BLaER1 treated with 17β-estradiol and CSF1 and Interleukin-3, amounts not matched to agents 10 nM and 100 nM (cell line): ENCODE measurements around the gene DNMT3A.
A peak's percentile ranks its signal among the peaks of the same experiment; 100 is the strongest.

ENCODE experiments used
- H3K27ac ChIP-seq, 11 experiments: shearing (Covaris generic); formaldehyde crosslinking; 2 replicates each; pipeline ENCODE4 v1.8.1; 2022
- H3K27me3 ChIP-seq, 11 experiments: shearing (Covaris generic); formaldehyde crosslinking; 2 replicates each; pipeline ENCODE4 v1.8.1; 2022
- H3K36me3 ChIP-seq, 11 experiments: shearing (Covaris generic); formaldehyde crosslinking; 2 replicates each; pipeline ENCODE4 v1.8.1; 2022
- H3K4me1 ChIP-seq, 10 experiments: shearing (Covaris generic); formaldehyde crosslinking; 2 replicates each; pipeline ENCODE4 v1.8.1; 2022
- H3K4me2 ChIP-seq, 11 experiments: shearing (Covaris generic); formaldehyde crosslinking; 2 replicates each; pipeline ENCODE4 v1.8.1; 2022
- H3K4me3 ChIP-seq, 10 experiments: shearing (Covaris generic); formaldehyde crosslinking; 2 replicates each; pipeline ENCODE4 v1.8.1; 2022
- H3K9ac ChIP-seq, 11 experiments: shearing (Covaris generic); formaldehyde crosslinking; 2 replicates each; pipeline ENCODE4 v1.8.1; 2022
- H3K9me3 ChIP-seq, 11 experiments: shearing (Covaris generic); formaldehyde crosslinking; replicated peaks in 1 of 11; 2 replicates each; pipeline ENCODE4 v1.8.1; 2022
- H4K20me1 ChIP-seq, 11 experiments: shearing (Covaris generic); formaldehyde crosslinking; 2 replicates each; pipeline ENCODE4 v1.8.1; 2022
- Cebpa-rat ChIP-seq, 11 experiments: shearing (Covaris generic); IDR thresholded peaks; 2 replicates each; pipeline ENCODE4 v1.8.1; 2022

Gene DNMT3A

DNA sequence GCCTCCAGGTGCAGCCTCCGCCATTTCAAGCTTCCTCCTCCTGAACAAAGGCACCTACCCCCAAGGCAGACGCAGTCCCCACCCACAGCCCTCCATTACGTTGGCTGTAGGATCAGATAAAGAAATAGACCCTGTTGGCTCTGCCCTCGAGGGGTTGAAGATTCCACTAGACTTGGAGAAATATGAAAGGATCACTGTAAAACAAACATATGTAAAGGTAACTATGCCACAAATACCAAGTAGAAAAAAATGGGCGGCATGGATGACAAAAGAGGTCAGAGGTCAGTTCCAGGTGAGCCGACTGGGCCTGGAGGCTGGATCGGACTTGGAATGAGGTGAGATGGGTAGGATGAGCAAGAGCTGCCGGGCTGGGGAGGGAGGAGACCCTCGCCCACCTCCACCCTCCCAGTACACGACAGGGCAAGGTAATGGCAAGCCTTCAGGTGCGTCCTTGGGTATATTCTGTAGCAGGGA is 88.5 kb downstream of the DNMT3A start:
- Histone ChIP-seq H3K27ac (peak overlapping the region in 9 of 11 experiments; percentile 90 to 100 (median 98); a peak in 14 of 22 replicates), H3K4me2 (peak overlapping the region; percentile 71 to 100 (median 79)), H3K9me3 (no peaks in the 10 kb centered on the region), H3K27me3 (no peaks in the 10 kb centered on the region), H3K9ac (peak overlapping the region in 9 of 11 experiments; percentile 88 to 100 (median 99); a peak in 14 of 22 replicates), H3K36me3 (peaks cover 29 to 66% (median 52%) of the 10 kb centered on the region in 11 experiments), H3K4me3 (peak overlapping the region in 3 of 10 experiments; percentile 69 to 83 (median 82); a peak in 4 of 20 replicates), H3K4me1 (peaks cover 16 to 55% (median 43%) of the 10 kb centered on the region in 10 experiments), H4K20me1 (peaks cover 0 to 26% (median 23%) of the 10 kb centered on the region in 11 experiments; a peak in 13 of 22 replicates)
- no peak for TF ChIP-seq Cebpa-rat (IDR thresholded peaks at IDR 0.05)

DNA sequence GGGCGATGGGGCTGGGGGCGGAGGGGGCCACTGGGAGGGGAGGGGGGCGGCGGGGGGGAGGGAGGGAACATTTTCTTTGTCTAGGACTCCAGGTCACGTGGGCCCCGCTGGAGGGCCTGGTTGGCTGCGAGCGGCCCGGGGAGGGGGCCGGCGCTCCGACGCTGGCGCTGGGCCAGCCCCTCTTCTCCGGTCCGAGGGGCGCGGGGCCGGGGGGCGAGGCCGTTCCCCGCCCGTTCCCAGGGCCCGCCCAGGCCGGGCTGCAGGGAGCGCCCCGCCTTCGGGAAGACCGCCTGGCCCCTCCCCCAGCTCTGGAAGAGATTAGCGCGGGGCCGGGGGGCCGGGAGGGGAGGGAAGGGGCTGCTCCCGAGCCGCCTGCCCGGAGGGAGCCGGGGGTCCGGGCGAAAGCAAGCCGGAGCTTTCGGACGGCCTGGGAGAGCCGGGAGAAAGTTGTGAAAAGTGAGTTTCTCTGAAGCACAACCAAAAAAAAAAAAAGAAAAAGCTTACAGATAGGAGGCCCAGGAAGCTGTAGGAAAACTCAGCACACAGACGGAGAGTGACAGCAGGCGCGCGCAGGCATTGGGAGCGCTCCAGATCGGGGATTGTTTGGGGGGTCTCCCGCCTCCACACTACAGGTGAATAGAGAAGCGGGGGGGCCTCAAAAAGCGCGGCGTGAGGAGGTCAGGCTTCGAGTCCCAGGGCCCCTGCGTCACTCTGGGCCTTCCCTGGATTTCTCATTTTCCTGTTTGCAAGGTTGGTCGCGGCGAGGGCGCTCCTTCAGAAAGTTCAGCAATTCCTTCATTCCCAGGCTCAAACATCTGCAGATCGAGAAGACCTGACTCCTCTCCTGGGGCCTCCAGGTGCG is 89.2 kb downstream of the DNMT3A start:
- Histone ChIP-seq H3K27me3 (no peaks in the 10 kb centered on the region), H3K27ac (peak overlapping the region; percentile 61 to 100 (median 98); a peak in 21 of 22 replicates), H3K9ac (peak overlapping the region; percentile 84 to 100 (median 98)), H4K20me1 (peaks cover 0 to 33% (median 29%) of the 10 kb centered on the region in 11 experiments; a peak in 16 of 22 replicates), H3K36me3 (peaks cover 30 to 66% (median 52%) of the 10 kb centered on the region in 11 experiments), H3K4me2 (peak overlapping the region; percentile 71 to 100 (median 96)), H3K9me3 (no peaks in the 10 kb centered on the region), H3K4me1 (peaks cover 16 to 48% (median 37%) of the 10 kb centered on the region in 10 experiments), H3K4me3 (peak overlapping the region; percentile 52 to 85 (median 78))
- no peak for TF ChIP-seq Cebpa-rat (IDR thresholded peaks at IDR 0.05)

DNA sequence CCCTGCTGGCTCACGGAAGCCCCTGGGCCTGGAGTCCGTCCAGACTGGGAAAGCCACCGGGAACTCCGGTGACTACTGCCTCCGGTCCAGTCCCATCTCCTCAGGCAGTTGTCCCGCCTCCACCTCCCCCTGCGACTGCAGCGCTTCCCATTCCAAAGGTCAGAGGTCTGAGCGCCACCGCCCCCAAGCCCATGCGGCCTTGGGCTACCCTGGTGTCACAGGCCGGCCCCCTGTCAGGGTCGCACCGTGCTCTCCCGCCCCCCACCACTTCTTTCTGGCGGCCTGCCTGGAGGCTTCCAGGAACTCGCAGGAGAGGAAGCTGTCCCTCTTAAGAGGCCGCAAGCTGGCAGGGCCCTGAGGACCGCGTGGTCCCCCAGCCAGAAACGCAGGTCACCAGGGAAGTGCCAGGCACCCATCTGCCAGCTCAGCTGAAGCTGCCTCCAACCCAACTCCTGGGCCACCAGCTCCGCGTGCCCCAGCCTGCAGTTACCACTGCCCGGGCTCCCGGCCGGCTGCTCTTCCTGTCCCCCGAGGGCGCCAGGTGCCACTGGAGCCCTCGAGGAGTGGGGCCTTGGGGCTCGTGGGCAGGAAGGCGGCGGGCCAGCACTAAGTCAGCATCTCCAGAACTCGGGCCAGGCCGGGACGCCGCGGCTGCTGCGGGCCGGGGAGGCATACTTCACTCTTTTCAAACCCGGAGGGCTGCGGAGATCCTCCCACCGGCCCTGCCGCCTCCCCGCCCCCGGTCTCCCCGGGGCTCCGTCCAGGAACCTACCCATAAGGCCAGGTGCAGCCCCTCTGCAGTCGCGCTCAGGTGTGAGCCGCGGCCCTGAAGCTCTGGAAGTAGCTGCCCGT is 90.1 kb downstream of the DNMT3A start:
- no peaks in the 10 kb centered on the region for H3K9me3 ChIP-seq
- peak overlapping the region; percentile 52 to 85 (median 78) for H3K4me3 ChIP-seq
- peaks cover 16 to 42% (median 31%) of the 10 kb centered on the region in 10 experiments for H3K4me1 ChIP-seq
- H4K20me1 ChIP-seq = peaks cover 0 to 41% (median 35%) of the 10 kb centered on the region in 11 experiments; a peak in 17 of 22 replicates
- peak overlapping the region; percentile 92 to 100 (median 97) for H3K4me2 ChIP-seq
- no peaks in the 10 kb centered on the region for H3K27me3 ChIP-seq
- peak overlapping the region; percentile 70 to 100 (median 98) for H3K27ac ChIP-seq
- H3K9ac ChIP-seq = peak overlapping the region; percentile 76 to 100 (median 98)
- H3K36me3 ChIP-seq = peaks cover 34 to 66% (median 53%) of the 10 kb centered on the region in 11 experiments
- no peak for TF ChIP-seq Cebpa-rat (IDR thresholded peaks at IDR 0.05)

DNA sequence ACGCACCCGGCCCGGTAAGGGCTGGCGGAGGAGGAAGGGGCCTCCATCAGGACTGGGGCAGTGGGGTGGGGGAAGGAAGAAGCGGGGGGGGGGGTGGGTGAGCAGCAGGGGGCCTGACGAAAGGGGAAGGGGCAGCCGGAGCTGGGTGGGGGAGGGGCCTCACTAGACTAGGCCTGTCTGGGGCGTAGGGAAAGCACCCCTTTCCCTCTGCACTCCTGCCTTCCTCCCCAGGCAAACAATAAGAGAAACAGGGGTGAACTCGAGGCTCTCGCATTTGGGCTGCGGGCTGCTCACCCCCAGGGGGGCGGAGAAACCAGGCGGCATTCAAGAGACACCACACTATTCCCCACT is 90.7 kb downstream of the DNMT3A start:
- TF ChIP-seq Cebpa-rat (IDR thresholded peaks at IDR 0.05) = no peak
- H3K4me2 ChIP-seq = peak overlapping the region; percentile 92 to 100 (median 97)

DNA sequence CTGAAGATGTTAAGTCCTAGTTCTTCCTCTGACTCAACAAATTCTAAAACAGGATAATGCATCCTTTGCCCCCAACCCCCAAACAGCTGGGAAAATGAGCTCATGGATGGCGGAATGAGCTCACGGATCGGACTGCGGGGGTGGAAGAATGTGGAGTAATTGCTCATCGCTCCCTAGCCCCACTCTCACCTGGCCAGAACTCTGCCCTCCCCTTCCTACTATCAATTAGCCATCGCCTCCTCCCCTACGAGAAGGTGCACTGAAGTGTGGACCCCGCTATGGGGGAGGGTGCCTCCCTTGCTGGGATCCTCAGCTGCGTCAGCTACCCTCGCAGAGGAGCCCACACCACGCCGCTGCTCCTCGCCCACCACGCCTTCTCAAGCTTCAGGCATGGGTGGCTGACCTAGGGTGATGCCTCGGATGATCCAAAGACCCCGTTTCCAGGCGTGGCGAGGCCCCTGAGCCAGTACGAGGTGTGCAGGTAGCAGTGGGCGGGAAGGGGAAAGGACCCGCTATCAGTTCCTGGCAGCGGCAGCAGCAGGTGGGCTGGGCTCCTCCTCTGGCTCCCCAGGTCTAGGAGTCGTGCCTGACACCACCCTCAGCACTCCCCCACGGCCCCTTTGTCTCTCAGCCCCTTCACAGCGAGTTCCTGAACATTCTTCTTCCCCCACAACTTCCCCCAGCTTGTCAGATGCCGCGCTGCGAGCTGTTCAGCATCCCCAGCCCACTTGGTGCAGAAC is 91.2 kb downstream of the DNMT3A start:
- no peaks in the 10 kb centered on the region for H3K27me3 ChIP-seq
- H3K36me3 ChIP-seq = peaks cover 44 to 68% (median 55%) of the 10 kb centered on the region in 11 experiments
- no peaks in the 10 kb centered on the region for H3K9me3 ChIP-seq
- H3K4me1 ChIP-seq = peaks cover 16 to 42% (median 31%) of the 10 kb centered on the region in 10 experiments
- peak overlapping the region; percentile 46 to 100 (median 96); a peak in 20 of 22 replicates for H3K4me2 ChIP-seq
- peak overlapping the region in 9 of 11 experiments; percentile 47 to 100 (median 99); a peak in 18 of 22 replicates for H3K9ac ChIP-seq
- TF ChIP-seq Cebpa-rat (IDR thresholded peaks at IDR 0.05) = no peak
- peak overlapping the region in 8 of 10 experiments; percentile 69 to 85 (median 80); a peak in 16 of 20 replicates for H3K4me3 ChIP-seq
- H3K27ac ChIP-seq = peak overlapping the region in 9 of 11 experiments; percentile 17 to 100 (median 98); a peak in 17 of 22 replicates
- H4K20me1 ChIP-seq = peaks cover 0 to 53% (median 39%) of the 10 kb centered on the region in 11 experiments; a peak in 17 of 22 replicates

More for the DNA sequence above, 90.7 kb downstream of the DNMT3A start:
- peaks cover 16 to 42% (median 31%) of the 10 kb centered on the region in 10 experiments for H3K4me1 ChIP-seq
- peak overlapping the region; percentile 70 to 100 (median 98); a peak in 21 of 22 replicates for H3K27ac ChIP-seq
- no peaks in the 10 kb centered on the region for H3K9me3 ChIP-seq
- H3K4me3 ChIP-seq = peak overlapping the region; percentile 52 to 85 (median 78)
- peaks cover 40 to 67% (median 55%) of the 10 kb centered on the region in 11 experiments for H3K36me3 ChIP-seq
- peaks cover 0 to 47% (median 35%) of the 10 kb centered on the region in 11 experiments; a peak in 16 of 22 replicates for H4K20me1 ChIP-seq
- peak overlapping the region; percentile 76 to 100 (median 98) for H3K9ac ChIP-seq
- no peaks in the 10 kb centered on the region for H3K27me3 ChIP-seq

DNA sequence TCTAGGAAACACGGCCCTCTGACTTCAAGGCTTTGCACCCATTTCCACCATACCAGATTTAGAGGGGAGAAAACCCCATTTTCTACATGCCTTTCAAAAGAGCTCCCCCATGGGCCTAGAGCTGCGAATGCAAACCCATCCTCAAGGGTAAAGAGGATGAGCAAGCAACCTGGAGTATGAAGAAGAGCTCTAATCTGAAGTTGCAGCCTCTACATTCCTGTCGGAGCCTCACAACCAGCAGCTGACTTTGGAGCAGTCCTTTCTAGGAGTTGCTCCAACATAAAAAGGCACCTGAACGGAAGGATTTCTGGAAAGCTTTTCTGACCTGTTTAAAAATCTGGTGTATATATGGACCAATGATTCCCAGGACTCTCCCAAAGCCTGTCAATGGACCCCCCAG is 91.9 kb downstream of the DNMT3A start:
- Histone ChIP-seq H3K9ac (peak overlapping the region in 7 of 11 experiments; percentile 94 to 100 (median 99); a peak in 12 of 22 replicates), H3K4me2 (peak overlapping the region in 9 of 11 experiments; percentile 94 to 100 (median 97); a peak in 18 of 22 replicates)

DNA sequence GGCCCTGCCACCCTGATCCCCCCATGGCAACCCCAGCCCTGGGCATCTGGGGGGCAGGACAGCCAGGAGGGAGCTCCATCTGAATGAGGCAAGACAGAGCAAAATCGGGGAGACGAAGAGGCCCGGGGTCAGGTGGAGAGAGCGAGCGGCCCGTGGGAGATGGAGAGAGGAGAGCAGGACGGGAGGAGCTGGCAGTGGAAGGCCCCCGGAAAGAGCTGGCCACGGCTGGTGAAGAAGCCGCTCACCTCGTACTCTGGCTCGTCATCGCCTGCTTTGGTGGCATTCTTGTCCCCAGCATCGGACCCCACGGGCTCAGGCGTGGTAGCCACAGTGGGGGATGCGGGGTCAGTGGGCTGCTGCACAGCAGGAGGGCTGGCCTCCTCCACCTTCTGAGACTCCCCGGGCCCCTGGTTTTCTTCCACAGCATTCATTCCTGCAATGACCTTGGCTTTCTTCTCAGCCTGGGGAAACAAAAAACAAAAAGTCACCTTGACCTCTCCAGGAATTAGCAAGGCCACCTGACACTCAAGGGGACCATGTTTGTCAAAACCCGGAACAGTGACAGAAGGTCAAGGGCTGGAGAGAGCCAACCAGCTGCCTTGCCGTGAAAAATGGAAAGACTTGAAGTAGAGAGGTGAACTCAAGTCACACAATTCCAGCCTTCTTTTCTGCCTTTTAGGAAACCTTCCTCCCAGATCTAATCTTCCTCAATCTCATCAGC is 93.8 kb downstream of the DNMT3A start:
- H3K27ac ChIP-seq = no peak overlapping the region
- peaks cover 58 to 72% (median 69%) of the 10 kb centered on the region in 11 experiments for H3K36me3 ChIP-seq
- no peaks in the 10 kb centered on the region for H3K9me3 ChIP-seq
- H3K4me3 ChIP-seq = no peak overlapping the region
- peaks cover 14 to 33% (median 25%) of the 10 kb centered on the region in 10 experiments for H3K4me1 ChIP-seq
- H4K20me1 ChIP-seq = peaks cover 0 to 75% (median 57%) of the 10 kb centered on the region in 11 experiments; a peak in 17 of 22 replicates
- no peaks in the 10 kb centered on the region for H3K27me3 ChIP-seq
- no peak overlapping the region for H3K9ac ChIP-seq
- no peak overlapping the region for H3K4me2 ChIP-seq
- no peak for TF ChIP-seq Cebpa-rat (IDR thresholded peaks at IDR 0.05)

More for the DNA sequence above, 91.9 kb downstream of the DNMT3A start:
- Histone ChIP-seq H3K4me1 (peaks cover 16 to 40% (median 31%) of the 10 kb centered on the region in 10 experiments), H3K36me3 (peaks cover 47 to 69% (median 56%) of the 10 kb centered on the region in 11 experiments), H3K4me3 (peak overlapping the region in 7 of 10 experiments; percentile 74 to 85 (median 80); a peak in 8 of 20 replicates), H4K20me1 (peaks cover 0 to 60% (median 46%) of the 10 kb centered on the region in 11 experiments; a peak in 17 of 22 replicates), H3K27ac (peak overlapping the region in 5 of 11 experiments; percentile 98 to 100 (median 98); a peak in 6 of 22 replicates), H3K27me3 (no peaks in the 10 kb centered on the region), H3K9me3 (no peaks in the 10 kb centered on the region)
- no peak for TF ChIP-seq Cebpa-rat (IDR thresholded peaks at IDR 0.05)
